Stimulated activated CD4-positive, alpha-beta T cell treated with anti-CD3 and anti-CD28 coated beads, Interleukin-2, amount 100 ng/mL, for 4 hours (primary cell): ENCODE data around the gene RHOXF1.
"Not testable (repeated sequence)": the region's sequence is repeated elsewhere in the genome, so short reads cannot be mapped to it uniquely, and the experiment has no call there.

Source experiments
- DNase-seq: peaks from one replicate; pipeline ENCODE4 v3.0.0-alpha.2; 2020; ENCODE audit warnings: low read depth

RHOXF1 gene

DNA sequence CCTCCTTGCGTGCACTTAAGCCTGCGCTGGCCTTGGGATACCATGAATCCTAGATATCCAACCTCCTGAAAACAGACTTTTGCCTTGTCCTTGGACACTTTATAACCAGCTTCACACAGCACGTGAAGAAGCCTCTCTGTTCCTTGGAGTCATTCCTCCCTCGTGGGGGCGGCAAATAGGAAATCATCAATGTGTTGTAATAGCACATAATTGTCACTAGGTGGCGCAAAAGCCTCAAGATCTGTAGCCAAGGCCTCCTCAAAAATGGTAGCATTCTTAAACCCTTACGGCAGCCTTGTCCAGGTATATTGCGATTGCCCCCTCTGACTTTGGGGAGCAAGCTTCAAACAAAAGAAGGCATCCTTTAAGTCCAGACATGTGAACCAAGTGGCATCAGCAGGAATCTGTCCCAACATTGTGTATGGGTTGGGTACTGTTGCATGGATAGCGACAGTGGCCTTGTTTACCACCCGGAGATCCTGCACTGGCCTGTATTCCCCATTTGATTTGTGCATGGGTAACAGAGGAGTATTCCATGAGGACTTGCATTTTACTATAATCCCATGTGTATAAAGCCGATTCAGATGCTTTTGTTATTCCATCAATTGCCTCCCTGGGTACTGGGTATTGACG is 30.0 kb downstream of the RHOXF1 start:
- not testable (repeated sequence) for DNase-seq

DNA sequence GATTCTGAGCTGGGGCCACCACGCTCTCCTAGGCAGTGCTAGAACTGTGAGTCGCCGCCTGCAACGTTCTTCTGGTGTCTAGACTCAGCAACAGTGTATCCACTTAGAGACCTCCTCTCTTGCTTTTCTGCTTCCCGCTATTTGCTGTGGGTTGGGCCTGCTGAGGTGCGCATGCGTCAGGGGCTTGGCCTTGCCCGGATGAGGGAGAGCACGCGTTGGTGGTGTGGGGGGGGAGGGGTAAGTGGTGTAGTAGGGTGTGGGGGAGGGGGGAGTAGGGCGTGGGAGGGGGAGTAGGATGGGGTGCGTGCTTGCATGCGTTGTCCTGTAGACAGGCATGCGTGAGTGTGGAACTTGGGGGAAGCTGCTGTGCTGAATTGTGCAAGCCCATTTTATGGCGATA is 38.1 kb downstream of the RHOXF1 start, which contains the start of gene RHOXF2B:
Gene RHOXF2B, minus strand, starts transcription at position 101 of the 400 bp plus-strand sequence. CDS start 138 bp downstream, outside the sequence.
- not testable (repeated sequence) for DNase-seq

DNA sequence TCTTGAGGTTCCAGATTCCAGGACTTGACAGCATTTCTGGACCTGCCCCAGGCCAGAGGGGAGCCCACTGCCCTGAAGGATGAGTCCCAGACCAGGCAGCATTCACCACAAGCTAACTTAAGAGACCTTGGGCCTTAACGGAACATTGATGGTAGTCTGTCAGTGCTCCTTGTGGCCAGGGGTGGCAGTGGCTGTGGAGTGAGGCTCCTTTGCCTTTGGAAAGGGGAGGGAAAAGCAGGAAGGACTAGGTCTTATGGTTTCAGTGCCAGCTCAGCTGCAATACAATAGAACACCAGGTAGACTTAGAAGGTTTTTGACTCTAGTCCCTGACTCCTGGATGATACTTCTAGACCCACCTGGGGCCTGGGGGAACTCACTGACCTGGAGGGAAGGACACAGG is 49.5 kb downstream of the RHOXF1 start:
- not testable (repeated sequence) for DNase-seq
